IMR-90 (cell line): ENCODE data around the gene PC.

Source experiments
- BHLHE40 ChIP-seq: fragments of 150-350 bp; IDR thresholded peaks from 2 replicates; pipeline ENCODE4 v1.6.1; 2016; ENCODE audit warnings: mild to moderate bottlenecking, low read depth, low read length
- CEBPB ChIP-seq: IDR thresholded peaks from 2 replicates; pipeline ENCODE4 v1.6.1; 2012; ENCODE audit warnings: low read depth, low read length, improper control_type of control experiment
- CTCF ChIP-seq: conservative IDR thresholded peaks from 2 replicates; pipeline ENCODE4 v1.5.1; 2012; ENCODE audit warnings: mild to moderate bottlenecking, low read depth, low read length, improper control_type of control experiment
- FOS ChIP-seq: fragments of 150-350 bp; IDR thresholded peaks from 2 replicates; pipeline ENCODE4 v1.6.1; 2016; ENCODE audit warnings: low read depth, low read length
- MAZ ChIP-seq: IDR thresholded peaks from 2 replicates; pipeline ENCODE4 v1.6.1; 2012; ENCODE audit warnings: low read depth, mild to moderate bottlenecking, low read length, improper control_type of control experiment, moderate library complexity, borderline replicate concordance
- MXI1 ChIP-seq: IDR thresholded peaks from 2 replicates; pipeline ENCODE4 v1.6.1; 2012; ENCODE audit warnings: low read depth, mild to moderate bottlenecking, low read length, moderate library complexity, borderline replicate concordance
- NFE2L2 ChIP-seq: fragments of 150-350 bp; IDR thresholded peaks from 2 replicates; pipeline ENCODE4 v1.6.1; 2016; ENCODE audit warnings: low read depth, mild to moderate bottlenecking, low read length
- POLR2A ChIP-seq: IDR thresholded peaks from 2 replicates; pipeline ENCODE4 v1.6.1; 2012; ENCODE audit warnings: mild to moderate bottlenecking, low read depth, low read length
- RAD21 ChIP-seq: IDR thresholded peaks from 2 replicates; pipeline ENCODE4 v1.6.1; 2012; ENCODE audit warnings: low read length, improper control_type of control experiment
- RCOR1 ChIP-seq: IDR thresholded peaks from 2 replicates; pipeline ENCODE4 v1.6.1; 2012; ENCODE audit warnings: mild to moderate bottlenecking, low read length, improper control_type of control experiment; ENCODE audit not compliant: insufficient replicate concordance
- SMC3 ChIP-seq: fragments of 150-350 bp; IDR thresholded peaks from 2 replicates; pipeline ENCODE4 v1.6.1; 2016; ENCODE audit warnings: low read depth, mild to moderate bottlenecking, antibody characterized with exemption, low read length, moderate library complexity
- USF2 ChIP-seq: fragments of 150-350 bp; IDR thresholded peaks from 2 replicates; pipeline ENCODE4 v1.6.1; 2017; ENCODE audit warnings: mild to moderate bottlenecking, antibody characterized with exemption, low read length, low read depth

- TF ChIP-seq USF2 (no peak), RAD21 (no peak), CTCF (no peak), CEBPB (no peak), MAZ (no peak), POLR2A (no peak), NFE2L2 (no peak), MXI1 (no peak), FOS (no peak), RCOR1 (no peak), BHLHE40 (no peak), SMC3 (no peak)
Observed at GRCh38 chr11:67001332-67001731, 43.1 kb upstream of the PC start.
